Measurements from ENCODE around the gene ZNF285. TPM values are rescaled to one million over a fixed set of nuclear protein-coding genes. Genes with fewer than 3 reads are reported as not detected.
"Not testable (repeated sequence)": the region's sequence is repeated elsewhere in the genome, so short reads cannot be mapped to it uniquely, and the experiment has no call there.

Gene ZNF285
- 1 to 10 TPM in 1 of 2 donors, under 1 TPM in 1; 0.20 to 1.5 TPM for total RNA-seq

- peak within 1 kb of the TSS; percentile 97 for H3K4me3 Mint-ChIP-seq
- peaks cover 6 to 7% of the 10 kb centered on the region in 2 donors for H3K4me1 Mint-ChIP-seq (ENCODE audit: low read depth in 2 of 2)
- H3K27ac Mint-ChIP-seq = peak within 1 kb of the TSS; percentile 59 to 72
- DNase-seq (ENCODE audit: low spot score) = peak; percentile 90
- peaks cover 38% of the 10 kb centered on the region for H3K36me3 Mint-ChIP-seq
- peaks cover 25% of the 10 kb centered on the region for H3K9me3 Mint-ChIP-seq
- peak; percentile 92 to 97 for ATAC-seq
- peaks cover 0 to 8% of the 10 kb centered on the region in 2 donors for H3K27me3 Mint-ChIP-seq
Observed at GRCh38 chr19:44401139-44402115, at the start of gene ZNF285. Gene ZNF285 (minus strand): TSS chr19:44401608. CDS start chr19:44397213, 4,395 bp downstream.

- H3K9me3 Mint-ChIP-seq = peaks cover 44% of the 10 kb centered on the region
- H3K27me3 Mint-ChIP-seq = peaks cover 0 to 6% of the 10 kb centered on the region in 2 donors
- ATAC-seq (peak; percentile 61 to 78), DNase-seq (ENCODE audit: low spot score) (peak; percentile 66)
- peaks cover 4 to 5% of the 10 kb centered on the region in 2 donors for H3K4me1 Mint-ChIP-seq (ENCODE audit: low read depth in 2 of 2)
- peak within 1 kb of the TSS; percentile 73 for H3K4me3 Mint-ChIP-seq
- H3K36me3 Mint-ChIP-seq = peaks cover 74% of the 10 kb centered on the region
- no peak within 1 kb of the TSS for H3K27ac Mint-ChIP-seq
Observed at GRCh38 chr19:44447916-44448674, 46.7 kb upstream of the ZNF285 start, which contains the start of gene ZNF229. Gene ZNF229 (minus strand): TSS chr19:44448472. CDS start chr19:44442847, 5,625 bp downstream.

- Mint-ChIP-seq H3K27me3 (no peaks in the 10 kb centered on the region), H3K9me3 (peaks cover 21% of the 10 kb centered on the region), H3K36me3 (peaks cover 33% of the 10 kb centered on the region), H3K4me1 (ENCODE audit: low read depth in 2 of 2) (no peaks in the 10 kb centered on the region), H3K4me3 (no peak overlapping the region), H3K27ac (no peak overlapping the region)
- DNase-seq (ENCODE audit: low spot score) (no peak), ATAC-seq (no peak)
Observed at GRCh38 chr19:44438441-44438840, 37.0 kb upstream of the ZNF285 start.

GRCh38 chr19:44435441-44435840, 34.0 kb upstream of the ZNF285 start:
- H3K9me3 Mint-ChIP-seq = peaks cover 17% of the 10 kb centered on the region
- ATAC-seq (no peak), DNase-seq (ENCODE audit: low spot score) (no peak)
- no peaks in the 10 kb centered on the region for H3K4me1 Mint-ChIP-seq (ENCODE audit: low read depth in 2 of 2)
- no peak overlapping the region for H3K4me3 Mint-ChIP-seq
- H3K27me3 Mint-ChIP-seq = no peaks in the 10 kb centered on the region
- no peak overlapping the region for H3K27ac Mint-ChIP-seq
- peaks cover 34% of the 10 kb centered on the region for H3K36me3 Mint-ChIP-seq

DNA sequence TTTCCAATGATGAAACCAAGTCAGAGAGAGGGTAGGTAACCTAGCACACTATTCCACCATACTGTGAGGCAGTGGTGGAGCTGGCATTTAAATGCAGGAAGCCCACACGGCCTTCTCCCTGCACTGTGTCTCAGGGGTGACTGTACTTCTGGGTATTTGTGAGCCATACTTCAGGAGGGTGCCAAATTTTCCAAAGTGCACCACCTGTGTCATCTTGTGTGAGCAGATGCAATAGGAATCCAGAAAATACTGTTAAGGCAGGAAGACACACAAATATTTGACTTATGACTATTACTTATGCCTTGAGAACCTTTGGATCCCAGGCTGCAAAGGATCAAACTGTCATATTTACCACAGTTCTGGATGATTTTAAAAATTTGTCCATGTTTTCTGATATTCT, 29.5 kb upstream of the ZNF285 start:
- H3K4me1 Mint-ChIP-seq (ENCODE audit: low read depth in 2 of 2) = no peaks in the 10 kb centered on the region
- H3K27me3 Mint-ChIP-seq = no peaks in the 10 kb centered on the region
- no peak overlapping the region for H3K4me3 Mint-ChIP-seq
- no peak for DNase-seq (ENCODE audit: low spot score)
- H3K27ac Mint-ChIP-seq = no peak overlapping the region
- H3K9me3 Mint-ChIP-seq = peaks cover 22% of the 10 kb centered on the region
- no peak for ATAC-seq
- peaks cover 35% of the 10 kb centered on the region for H3K36me3 Mint-ChIP-seq

DNA sequence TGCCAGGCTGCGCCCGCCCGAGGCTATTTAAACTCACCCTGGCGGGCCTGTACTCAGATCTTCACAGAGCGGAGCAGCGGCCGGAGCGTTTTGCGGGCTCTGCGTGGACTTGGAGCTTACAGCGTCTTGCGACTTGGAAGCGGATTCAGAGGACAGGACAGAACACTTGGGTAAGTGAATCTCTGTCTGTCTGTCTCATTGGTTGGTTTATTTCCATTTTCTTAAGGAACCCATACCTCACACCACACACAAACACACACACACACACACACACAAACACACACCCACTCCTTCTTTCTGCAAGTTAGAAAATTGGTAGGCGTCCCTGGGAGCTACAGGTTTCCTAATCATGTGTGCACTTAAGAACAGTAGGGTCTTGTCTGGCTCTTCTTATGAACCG, 14.1 kb upstream of the ZNF285 start:
- H3K4me1 Mint-ChIP-seq (ENCODE audit: low read depth in 2 of 2); H3K27ac Mint-ChIP-seq; DNase-seq (ENCODE audit: low spot score); H3K4me3 Mint-ChIP-seq; ATAC-seq: not testable (repeated sequence)
- Mint-ChIP-seq H3K9me3 (peaks cover 21% of the 10 kb centered on the region), H3K36me3 (peaks cover 38% of the 10 kb centered on the region), H3K27me3 (peaks cover 7 to 11% of the 10 kb centered on the region in 2 donors)

DNA sequence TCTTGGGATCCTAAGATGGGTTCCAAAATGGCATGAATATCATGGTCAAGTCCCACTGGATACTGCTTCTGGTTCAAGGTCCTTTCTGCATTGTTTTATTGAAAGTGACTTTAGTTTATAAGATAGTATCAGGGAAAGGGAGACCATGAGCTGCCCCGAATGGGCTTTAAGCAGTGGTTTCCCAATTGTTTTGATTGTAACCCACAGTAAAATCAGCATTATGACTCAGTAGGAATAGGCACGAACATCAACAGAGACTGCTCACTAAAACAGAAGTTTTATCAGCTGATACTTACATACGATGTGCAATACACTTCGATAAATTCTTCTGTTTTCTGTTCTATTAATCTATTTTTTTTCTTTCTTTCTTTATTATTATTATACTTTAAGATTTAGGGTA, 12.1 kb downstream of the ZNF285 start:
- ATAC-seq; H3K4me1 Mint-ChIP-seq (ENCODE audit: low read depth in 2 of 2); H3K4me3 Mint-ChIP-seq; H3K27me3 Mint-ChIP-seq; H3K27ac Mint-ChIP-seq; DNase-seq (ENCODE audit: low spot score): not testable (repeated sequence)
- peaks cover 37% of the 10 kb centered on the region for H3K36me3 Mint-ChIP-seq
- H3K9me3 Mint-ChIP-seq = peaks cover 32% of the 10 kb centered on the region

DNA sequence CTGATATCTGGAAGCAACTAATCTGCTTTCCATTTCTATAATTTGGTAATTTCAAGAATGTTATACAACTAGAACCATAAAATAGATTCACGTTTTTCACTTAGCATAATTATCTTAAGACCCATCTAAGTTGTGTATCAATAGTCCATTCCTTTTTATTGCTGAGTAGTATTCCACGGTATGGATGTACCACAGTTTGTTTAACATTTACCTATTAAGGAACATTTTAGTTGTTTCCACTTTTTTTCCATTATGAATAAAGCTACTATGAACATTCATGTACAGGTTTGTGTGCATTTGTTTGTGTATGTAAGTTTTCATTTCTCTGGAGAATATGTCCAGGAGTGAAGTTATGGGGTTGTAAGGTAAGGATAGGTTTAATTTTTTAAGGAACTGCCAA, 26.6 kb downstream of the ZNF285 start:
- H3K4me1 Mint-ChIP-seq (ENCODE audit: low read depth in 2 of 2) = no peaks in the 10 kb centered on the region
- no peak for ATAC-seq
- no peak overlapping the region for H3K4me3 Mint-ChIP-seq
- no peak for DNase-seq (ENCODE audit: low spot score)
- H3K27me3 Mint-ChIP-seq = no peaks in the 10 kb centered on the region
- H3K9me3 Mint-ChIP-seq = peaks cover 6% of the 10 kb centered on the region
- peaks cover 23% of the 10 kb centered on the region for H3K36me3 Mint-ChIP-seq
- H3K27ac Mint-ChIP-seq = no peak overlapping the region

DNA sequence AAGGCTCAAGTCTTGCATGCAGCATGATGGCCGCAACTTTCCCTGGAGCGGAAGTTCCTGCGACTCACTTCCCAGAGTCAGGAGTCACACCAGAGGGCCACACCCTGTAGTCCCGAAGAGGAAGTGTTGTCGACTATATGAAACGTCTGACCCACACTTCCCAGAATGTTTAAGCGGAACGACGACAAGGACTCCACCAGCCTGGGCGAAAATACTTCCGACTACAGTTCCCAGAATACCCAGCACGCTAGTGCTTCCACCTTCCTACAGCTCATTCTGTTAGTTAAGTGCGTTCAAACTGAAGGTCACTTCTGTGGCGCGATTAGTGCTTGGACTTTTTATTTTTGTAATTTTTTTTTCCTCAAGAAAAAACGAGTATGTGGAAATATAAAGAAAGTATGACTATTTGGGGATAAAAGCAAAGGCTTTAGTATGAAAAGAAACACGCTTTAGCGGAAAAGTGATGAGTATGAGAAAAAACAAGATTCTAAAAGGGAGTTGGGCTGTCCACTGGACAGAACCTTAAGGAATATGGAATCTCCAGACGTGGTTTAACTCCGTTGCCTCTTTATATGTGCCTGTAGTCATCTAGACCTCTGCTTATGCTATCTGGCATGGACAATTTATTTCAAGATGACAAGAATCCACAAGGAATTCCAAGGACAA, 29.5 kb downstream of the ZNF285 start:
- H3K9me3 Mint-ChIP-seq = peaks cover 12% of the 10 kb centered on the region
- no peak for DNase-seq (ENCODE audit: low spot score)
- H3K27ac Mint-ChIP-seq = no peak overlapping the region
- ATAC-seq = no peak
- no peaks in the 10 kb centered on the region for H3K27me3 Mint-ChIP-seq
- no peaks in the 10 kb centered on the region for H3K4me1 Mint-ChIP-seq (ENCODE audit: low read depth in 2 of 2)
- no peak overlapping the region for H3K4me3 Mint-ChIP-seq
- H3K36me3 Mint-ChIP-seq = peaks cover 23% of the 10 kb centered on the region

DNA sequence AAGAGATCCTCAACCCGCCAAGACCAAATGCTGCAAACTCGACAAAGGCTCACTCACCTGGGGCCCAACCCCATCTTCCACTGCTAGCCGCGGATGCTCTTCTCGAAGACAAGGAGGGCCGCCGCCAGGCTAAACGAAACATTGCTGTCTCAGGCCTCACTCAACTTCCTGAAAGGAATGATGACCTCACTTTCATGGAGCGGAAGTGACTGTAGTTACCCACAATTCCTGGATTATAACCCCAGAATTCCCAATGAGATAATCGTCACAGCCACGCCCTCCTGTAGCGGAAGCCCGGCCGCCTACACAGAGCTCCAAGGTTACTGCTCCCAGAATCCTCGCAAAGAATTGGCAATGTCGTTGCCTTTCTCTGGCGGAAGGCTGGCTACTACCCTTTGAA, 34.4 kb downstream of the ZNF285 start:
- H3K4me3 Mint-ChIP-seq = no peak overlapping the region
- H3K27me3 Mint-ChIP-seq = no peaks in the 10 kb centered on the region
- peaks cover 19% of the 10 kb centered on the region for H3K36me3 Mint-ChIP-seq
- no peak for ATAC-seq
- no peak for DNase-seq (ENCODE audit: low spot score)
- no peak overlapping the region for H3K27ac Mint-ChIP-seq
- H3K4me1 Mint-ChIP-seq (ENCODE audit: low read depth in 2 of 2) = no peaks in the 10 kb centered on the region
- H3K9me3 Mint-ChIP-seq = peaks cover 11% of the 10 kb centered on the region

- H3K27me3 Mint-ChIP-seq = peaks cover 8 to 9% of the 10 kb centered on the region in 2 donors
- no peak for ATAC-seq
- no peak within 1 kb of the TSS for H3K27ac Mint-ChIP-seq
- peaks cover 24% of the 10 kb centered on the region for H3K36me3 Mint-ChIP-seq
- DNase-seq (ENCODE audit: low spot score) = no peak
- H3K4me1 Mint-ChIP-seq (ENCODE audit: low read depth in 2 of 2) = peaks cover 5 to 7% of the 10 kb centered on the region in 2 donors
- peak within 1 kb of the TSS; percentile 30 for H3K4me3 Mint-ChIP-seq
- H3K9me3 Mint-ChIP-seq = peaks cover 13% of the 10 kb centered on the region
Observed at GRCh38 chr19:44356383-44357111, 44.9 kb downstream of the ZNF285 start, which contains the start of gene ZNF112. Gene ZNF112 (minus strand): TSS chr19:44356680. CDS start chr19:44340539, 16,141 bp downstream.

DNA sequence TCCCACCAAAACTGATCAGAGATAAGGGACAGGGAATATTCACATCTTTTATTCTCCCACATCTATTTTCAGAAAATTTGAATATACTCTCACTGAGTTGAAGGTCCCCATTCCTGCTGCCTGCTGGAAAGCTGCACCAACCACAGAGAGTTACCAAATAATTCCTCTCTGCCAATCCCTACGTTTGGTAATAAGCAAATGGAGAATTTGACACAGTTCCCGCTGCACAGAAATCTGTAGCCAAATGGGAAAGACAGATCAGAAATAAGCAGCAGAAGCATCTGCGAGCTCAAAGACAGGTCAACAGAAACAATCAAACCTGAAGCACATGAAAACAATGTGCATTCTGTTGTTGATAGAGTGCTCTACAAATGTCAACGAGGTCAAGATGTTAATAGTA, 54.9 kb downstream of the ZNF285 start:
- Mint-ChIP-seq H3K4me1 (ENCODE audit: low read depth in 2 of 2) (no peaks in the 10 kb centered on the region), H3K27ac (no peak overlapping the region), H3K27me3 (no peaks in the 10 kb centered on the region), H3K9me3 (peaks cover 14% of the 10 kb centered on the region), H3K4me3 (no peak overlapping the region), H3K36me3 (peaks cover 17% of the 10 kb centered on the region)
- ATAC-seq (no peak), DNase-seq (ENCODE audit: low spot score) (no peak)

DNA sequence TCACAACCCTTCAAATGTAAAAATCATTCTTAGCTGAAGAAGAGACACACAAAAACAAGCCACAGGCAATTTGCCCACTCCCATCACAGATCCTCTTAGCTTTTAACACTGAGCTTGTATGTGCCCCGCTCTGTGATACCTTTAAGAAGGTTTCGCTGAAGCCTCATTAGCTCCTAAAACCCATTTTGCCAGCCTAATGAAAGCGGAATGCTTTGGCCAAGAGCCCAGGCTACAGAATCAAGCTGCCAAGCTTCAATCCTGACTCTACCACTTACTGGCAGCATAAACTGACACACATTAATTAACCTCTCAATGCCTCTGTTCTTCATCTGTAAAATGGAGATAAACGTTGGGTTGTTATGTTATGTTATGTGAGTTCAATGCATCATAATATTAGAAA, 55.4 kb downstream of the ZNF285 start:
- Mint-ChIP-seq H3K36me3 (peaks cover 14% of the 10 kb centered on the region), H3K27me3 (no peaks in the 10 kb centered on the region), H3K9me3 (peaks cover 13% of the 10 kb centered on the region), H3K27ac (no peak overlapping the region), H3K4me1 (ENCODE audit: low read depth in 2 of 2) (no peaks in the 10 kb centered on the region), H3K4me3 (no peak overlapping the region)
- DNase-seq (ENCODE audit: low spot score) (no peak), ATAC-seq (no peak)

Measured in natural killer cell treated with Interleukin-12 subunit alpha and Interleukin-12 subunit beta and Interleukin-15 and Interleukin-18, amount 100 ng/mL, for 72 hours (primary cell).